SU-DHL-6 (cell line): ENCODE measurements around the gene HAGH.

Source experiments
- H2AFZ ChIP-seq: fragments of 200-600 bp; sonication (generic); 2 replicates; pipeline ENCODE4 v1.6.1; 2014; ENCODE audit warnings: low read depth, mild to moderate bottlenecking, moderate library complexity, mixed read lengths, antibody characterized with exemption, low read length; ENCODE audit not compliant: severe bottlenecking
- H3F3A ChIP-seq: fragments of 200-600 bp; shearing (Covaris generic); 2 replicates; pipeline ENCODE4 v1.6.0; 2016; ENCODE audit warnings: antibody characterized with exemption, mild to moderate bottlenecking; ENCODE audit not compliant: insufficient read depth
- H3K27ac ChIP-seq: fragments of 200-600 bp; sonication (generic); 2 replicates; pipeline ENCODE4 v1.5.1; 2016; ENCODE audit warnings: low read depth, mild to moderate bottlenecking, low read length, moderate library complexity, mixed read lengths
- H3K27me3 ChIP-seq: fragments of 200-600 bp; sonication (generic), shearing (Covaris generic); 2 replicates; pipeline ENCODE4 v1.6.0; 2014; ENCODE audit warnings: mild to moderate bottlenecking, low read length
- H3K36me3 ChIP-seq: fragments of 200-600 bp; sonication (generic); 2 replicates; pipeline ENCODE4 v1.6.1; 2014; ENCODE audit warnings: mild to moderate bottlenecking, low read length, mixed read lengths
- H3K4me2 ChIP-seq: fragments of 300-600, 200-600 bp; shearing (Covaris generic), sonication (generic); 2 replicates; pipeline ENCODE4 v1.6.0; 2014; ENCODE audit warnings: low read length, low read depth, mild to moderate bottlenecking; ENCODE audit not compliant: poor library complexity, severe bottlenecking
- H3K4me3 ChIP-seq: fragments of 200-600 bp; sonication (generic); 2 replicates; pipeline ENCODE4 v1.5.1; 2014; ENCODE audit warnings: antibody characterized with exemption, low read length, mild to moderate bottlenecking, mixed read lengths; ENCODE audit not compliant: insufficient read depth, poor library complexity, severe bottlenecking
- H3K79me2 ChIP-seq: fragments of 200-600 bp; sonication (generic); 2 replicates; pipeline ENCODE4 v1.6.1; 2014; ENCODE audit warnings: mild to moderate bottlenecking, low read length, moderate library complexity; ENCODE audit not compliant: insufficient read depth
- H3K9ac ChIP-seq: fragments of 200-600 bp; sonication (generic); 2 replicates; pipeline ENCODE4 v1.7.0; 2014; ENCODE audit warnings: mild to moderate bottlenecking, low read length
- H3K9me2 ChIP-seq: fragments of 200-600 bp; sonication (generic); replicated peaks from 2 replicates; pipeline ENCODE4 v1.6.1; 2014; ENCODE audit warnings: low read length; ENCODE audit not compliant: insufficient read depth
- H3K9me3 ChIP-seq: fragments of 200-600 bp; sonication (generic); 2 replicates; pipeline ENCODE4 v1.6.1; 2014; ENCODE audit warnings: low read length, mixed read lengths; ENCODE audit not compliant: insufficient read depth
- H4K20me1 ChIP-seq: fragments of 200-600 bp; sonication (generic); 2 replicates; pipeline ENCODE4 v1.6.1; 2014; ENCODE audit warnings: low read depth, mild to moderate bottlenecking, antibody characterized with exemption, low read length, moderate library complexity, mixed read lengths
- EZH2phosphoT487 ChIP-seq: fragments of 200-600 bp; sonication (generic), shearing (Covaris generic); conservative IDR thresholded peaks from 2 replicates; pipeline ENCODE4 v1.6.1; 2018; ENCODE audit warnings: mild to moderate bottlenecking, antibody characterized with exemption, low read length, moderate library complexity, mixed read lengths
- TF ChIP-seq, protein P1 (sequence below): fragments of 200-600 bp; sonication (generic); IDR thresholded peaks from one replicate; pipeline ENCODE4 v1.5.1; 2017; ENCODE audit warnings: antibody characterized with exemption, mild to moderate bottlenecking, low read length, moderate library complexity; ENCODE audit not compliant: insufficient read depth, poor library complexity, severe bottlenecking

Gene HAGH

GRCh38 chr16:1766701-1767100 lies 59.9 kb downstream of the HAGH start:
- H4K20me1 ChIP-seq: no peaks in the 10 kb centered on the region
- H3F3A ChIP-seq: 0 out of 2 replicates have a peak, but pooled peaks cover 7% of the 10 kb centered on the region
- no peaks in the 10 kb centered on the region for H3K79me2 ChIP-seq
- TF ChIP-seq, protein P1, sequence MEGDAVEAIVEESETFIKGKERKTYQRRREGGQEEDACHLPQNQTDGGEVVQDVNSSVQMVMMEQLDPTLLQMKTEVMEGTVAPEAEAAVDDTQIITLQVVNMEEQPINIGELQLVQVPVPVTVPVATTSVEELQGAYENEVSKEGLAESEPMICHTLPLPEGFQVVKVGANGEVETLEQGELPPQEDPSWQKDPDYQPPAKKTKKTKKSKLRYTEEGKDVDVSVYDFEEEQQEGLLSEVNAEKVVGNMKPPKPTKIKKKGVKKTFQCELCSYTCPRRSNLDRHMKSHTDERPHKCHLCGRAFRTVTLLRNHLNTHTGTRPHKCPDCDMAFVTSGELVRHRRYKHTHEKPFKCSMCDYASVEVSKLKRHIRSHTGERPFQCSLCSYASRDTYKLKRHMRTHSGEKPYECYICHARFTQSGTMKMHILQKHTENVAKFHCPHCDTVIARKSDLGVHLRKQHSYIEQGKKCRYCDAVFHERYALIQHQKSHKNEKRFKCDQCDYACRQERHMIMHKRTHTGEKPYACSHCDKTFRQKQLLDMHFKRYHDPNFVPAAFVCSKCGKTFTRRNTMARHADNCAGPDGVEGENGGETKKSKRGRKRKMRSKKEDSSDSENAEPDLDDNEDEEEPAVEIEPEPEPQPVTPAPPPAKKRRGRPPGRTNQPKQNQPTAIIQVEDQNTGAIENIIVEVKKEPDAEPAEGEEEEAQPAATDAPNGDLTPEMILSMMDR: no peak
- TF ChIP-seq EZH2phosphoT487: no peak
- no peak overlapping the region for H3K9ac ChIP-seq
- no peak overlapping the region for H3K27ac ChIP-seq
- no peak overlapping the region for H2AFZ ChIP-seq
- H3K4me2 ChIP-seq: no peak overlapping the region
- no peaks in the 10 kb centered on the region for H3K36me3 ChIP-seq
- no peak overlapping the region for H3K4me3 ChIP-seq
- no peaks in the 10 kb centered on the region for H3K9me2 ChIP-seq
- no peaks in the 10 kb centered on the region for H3K27me3 ChIP-seq
- no peaks in the 10 kb centered on the region for H3K9me3 ChIP-seq

DNA sequence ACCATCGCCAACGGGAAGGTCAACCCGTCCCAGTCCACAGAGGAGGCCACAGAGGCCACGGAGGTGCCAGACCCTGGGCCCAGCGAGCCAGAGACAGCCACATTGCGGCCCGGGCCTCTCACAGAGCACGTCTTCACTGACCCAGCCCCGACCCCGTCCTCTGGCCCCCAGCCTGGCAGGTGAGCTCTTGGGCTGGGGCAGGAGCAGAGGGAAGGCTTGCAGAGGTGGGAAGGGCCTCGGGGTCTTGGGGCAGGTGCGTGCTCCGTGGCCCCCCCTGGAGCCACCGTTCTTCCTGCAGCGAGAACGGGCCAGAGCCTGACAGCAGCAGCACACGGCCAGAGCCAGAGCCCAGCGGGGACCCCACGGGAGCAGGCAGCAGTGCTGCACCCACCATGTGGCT lies 60.4 kb downstream of the HAGH start:
- H3K9me3 ChIP-seq: no peaks in the 10 kb centered on the region
- H3K27me3 ChIP-seq: no peaks in the 10 kb centered on the region
- H3K4me3 ChIP-seq: no peak overlapping the region
- H3K4me2 ChIP-seq: no peak overlapping the region
- no peaks in the 10 kb centered on the region for H3K9me2 ChIP-seq
- no peaks in the 10 kb centered on the region for H4K20me1 ChIP-seq
- H2AFZ ChIP-seq: no peak overlapping the region
- no peaks in the 10 kb centered on the region for H3K36me3 ChIP-seq
- no peak overlapping the region for H3K9ac ChIP-seq
- H3F3A ChIP-seq: 0 out of 2 replicates have a peak, but pooled peaks cover 7% of the 10 kb centered on the region
- H3K79me2 ChIP-seq: no peaks in the 10 kb centered on the region
- TF ChIP-seq, protein P1: no peak
- TF ChIP-seq EZH2phosphoT487: no peak
- H3K27ac ChIP-seq: no peak overlapping the region

DNA sequence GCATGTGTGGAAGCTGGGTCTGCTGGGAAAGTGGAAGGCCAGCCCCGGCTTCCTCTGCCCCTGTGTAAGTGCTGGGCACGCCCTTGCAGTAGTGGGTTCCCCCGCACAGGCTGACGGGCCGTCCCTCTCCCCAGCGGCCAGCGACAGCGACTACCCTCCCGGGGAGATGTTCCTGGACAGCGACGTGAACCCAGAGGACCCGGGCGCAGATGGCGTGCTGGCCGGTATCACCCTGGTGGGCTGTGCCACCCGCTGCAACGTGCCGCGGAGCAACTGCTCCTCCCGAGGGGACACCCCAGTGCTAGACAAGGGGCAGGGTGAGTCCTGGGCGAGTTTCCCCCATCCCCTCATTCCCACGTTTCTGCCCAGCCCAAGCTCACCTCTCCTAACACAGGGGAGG lies 60.8 kb downstream of the HAGH start:
- Histone ChIP-seq H3K9me3 (no peaks in the 10 kb centered on the region), H3K27ac (no peak overlapping the region), H4K20me1 (no peaks in the 10 kb centered on the region), H3F3A (0 out of 2 replicates have a peak, but pooled peaks cover 7% of the 10 kb centered on the region), H3K36me3 (no peaks in the 10 kb centered on the region), H3K27me3 (no peaks in the 10 kb centered on the region), H3K9me2 (no peaks in the 10 kb centered on the region), H2AFZ (no peak overlapping the region), H3K4me3 (no peak overlapping the region), H3K79me2 (no peaks in the 10 kb centered on the region), H3K9ac (no peak overlapping the region), H3K4me2 (no peak overlapping the region)
- TF ChIP-seq, protein P1: no peak
- no peak for TF ChIP-seq EZH2phosphoT487

- Histone ChIP-seq H4K20me1 (no peaks in the 10 kb centered on the region), H3K79me2 (no peaks in the 10 kb centered on the region), H3K9me2 (no peaks in the 10 kb centered on the region), H3K27me3 (no peaks in the 10 kb centered on the region), H3K4me2 (no peak overlapping the region), H3K27ac (no peak overlapping the region), H3K9ac (no peak overlapping the region), H3K36me3 (no peaks in the 10 kb centered on the region), H2AFZ (no peak overlapping the region), H3F3A (0 out of 2 replicates have a peak, but pooled peaks cover 1% of the 10 kb centered on the region), H3K9me3 (no peaks in the 10 kb centered on the region), H3K4me3 (no peak overlapping the region)
- TF ChIP-seq EZH2phosphoT487: no peak
- TF ChIP-seq, protein P1: no peak
Measured at GRCh38 chr16:1764971-1765370, 61.7 kb downstream of the HAGH start.
